IgD-negative memory B cell (primary cell): Measurements from ENCODE around the gene HERC2. TPM values are rescaled to one million over a fixed set of nuclear protein-coding genes. Genes with fewer than 3 reads are reported as not detected.
"Not testable (repeated sequence)": the region's sequence is repeated elsewhere in the genome, so short reads cannot be mapped to it uniquely, and the experiment has no call there.

ENCODE experiments used
- H3K27ac Mint-ChIP-seq, 3 donors: one replicate each; pipeline ENCODE4 v1.8.0; 2020 to 2022; ENCODE audit warnings: mild to moderate bottlenecking in 3 of 3, mixed read lengths in 3 of 3, moderate library complexity in 1 of 3
- H3K27me3 Mint-ChIP-seq: one replicate; pipeline ENCODE4 v1.8.0; 2021; ENCODE audit warnings: mixed read lengths
- H3K36me3 Mint-ChIP-seq: one replicate; pipeline ENCODE4 v1.8.0; 2020; ENCODE audit warnings: mild to moderate bottlenecking, mixed read lengths
- H3K4me1 Mint-ChIP-seq, 3 donors: one replicate each; pipeline ENCODE4 v1.8.0; 2020 to 2022; ENCODE audit warnings: mixed read lengths in 3 of 3, mild to moderate bottlenecking in 1 of 3
- H3K4me3 Mint-ChIP-seq, 4 donors: one replicate each; pipeline ENCODE4 v1.8.0; 2020 to 2022; ENCODE audit warnings: mild to moderate bottlenecking in 4 of 4, mixed read lengths in 4 of 4, moderate library complexity in 3 of 4
- H3K9me3 Mint-ChIP-seq, 3 donors: one replicate each; pipeline ENCODE4 v1.8.0; 2020 to 2021; ENCODE audit warnings: mixed read lengths in 3 of 3, mild to moderate bottlenecking in 1 of 3
- polyA plus RNA-seq: library from polyadenylated mRNA; unstranded; fragments of 300-500 nt; fragmentation: Illumina TruSeq; gene quantifications from one replicate; pipeline ENCODE4 v1.2.3, GENCODE V29; 2021

HERC2 gene
- polyA plus RNA-seq, 1 donor from 2014 or later = 7.8 TPM

DNA sequence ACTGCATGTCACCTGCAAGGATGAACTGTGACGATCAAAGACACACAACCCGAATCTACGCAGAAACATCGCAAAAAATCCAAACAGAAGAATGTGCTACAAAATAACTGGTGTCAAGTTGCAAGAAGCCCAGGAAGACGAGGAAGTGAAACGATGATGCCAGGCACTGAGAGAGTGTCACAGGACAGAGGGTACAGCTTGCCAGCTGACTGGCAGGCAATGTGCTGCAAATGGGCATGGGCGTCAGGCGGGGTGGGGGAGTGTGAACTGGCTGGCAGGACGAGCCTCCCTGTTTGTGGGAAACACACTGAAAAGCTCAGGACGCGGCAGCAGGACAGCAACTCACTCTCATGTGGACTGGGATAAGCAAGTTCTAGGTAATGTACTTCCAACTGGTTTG, 193.9 kb downstream of the HERC2 start:
- Mint-ChIP-seq H3K9me3 (no peaks in the 10 kb centered on the region), H3K27me3 (no peaks in the 10 kb centered on the region), H3K4me1 (peaks cover 10 to 22% (median 12%) of the 10 kb centered on the region in 3 donors), H3K27ac (peak overlapping the region in 1 of 3 donors; percentile 84), H3K4me3 (peak overlapping the region in 1 of 4 donors; percentile 12), H3K36me3 (peaks cover 9% of the 10 kb centered on the region)

DNA sequence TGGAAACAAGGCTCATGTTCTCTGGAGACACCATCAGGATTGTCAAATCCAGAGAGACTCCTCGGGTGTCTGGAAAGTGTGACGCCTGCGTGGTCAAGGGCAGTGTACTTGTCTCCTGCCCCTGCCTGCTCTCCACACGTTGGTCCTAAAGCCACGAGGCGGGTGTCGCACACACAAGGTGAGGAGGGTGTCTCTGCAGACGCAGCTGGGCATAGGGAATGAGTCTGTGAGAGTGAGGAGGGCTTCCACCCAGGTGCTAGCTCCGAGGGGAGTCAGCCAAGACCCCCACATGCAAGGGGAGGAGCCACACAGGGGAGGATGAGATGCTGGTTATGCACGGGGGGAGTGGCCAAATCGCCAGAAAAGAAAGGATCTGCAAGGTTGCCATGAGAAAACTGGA, 194.9 kb downstream of the HERC2 start:
- Mint-ChIP-seq H3K4me1 (peaks cover 10 to 22% (median 12%) of the 10 kb centered on the region in 3 donors), H3K4me3 (no peak overlapping the region), H3K9me3 (no peaks in the 10 kb centered on the region), H3K27ac (peak overlapping the region in 1 of 3 donors; percentile 73), H3K36me3 (peaks cover 12% of the 10 kb centered on the region), H3K27me3 (no peaks in the 10 kb centered on the region)

DNA sequence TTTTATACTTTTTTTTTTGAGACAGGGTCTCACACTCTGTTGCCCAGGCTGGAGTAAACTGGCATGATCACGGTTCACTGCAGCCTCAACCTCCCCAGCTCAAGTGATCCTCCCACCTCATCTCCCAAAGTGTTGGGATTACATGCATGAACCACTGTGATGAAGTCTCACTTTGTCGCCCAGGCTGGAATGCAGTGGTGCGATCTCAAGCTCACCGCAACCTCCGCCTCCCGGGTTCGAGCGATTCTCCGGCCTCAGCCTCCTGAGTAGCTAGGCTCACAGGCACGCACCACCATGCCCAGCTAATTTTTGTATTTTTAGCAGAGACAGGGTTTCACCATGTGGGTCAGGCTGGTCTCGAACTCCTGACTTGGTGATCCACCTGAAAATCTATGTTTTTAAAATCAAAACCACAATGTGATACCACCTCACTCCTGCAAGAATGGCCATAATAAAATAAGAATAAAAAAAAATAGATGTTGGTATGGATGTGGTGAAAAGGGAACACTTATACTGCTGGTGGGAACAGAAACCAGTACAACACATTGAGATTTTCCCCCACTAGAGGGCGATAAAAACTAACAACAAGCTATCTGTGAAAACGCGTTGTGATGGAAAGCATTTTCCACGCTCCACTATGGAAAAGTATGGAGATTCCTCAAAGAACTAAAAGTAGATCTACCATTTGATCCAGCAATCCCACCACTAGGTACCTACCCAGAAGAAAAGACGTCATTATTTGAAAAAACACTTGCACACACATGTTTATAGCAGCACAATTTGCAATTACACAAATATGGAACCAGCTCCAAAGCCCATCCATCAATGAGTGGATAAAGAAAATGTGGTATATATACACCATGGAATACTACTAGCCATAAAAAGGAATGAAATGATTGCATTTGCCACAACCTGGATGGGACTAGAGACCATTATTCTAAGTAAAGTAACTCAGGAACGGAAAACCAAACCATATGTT, 196.0 kb downstream of the HERC2 start:
- peaks cover 10 to 22% (median 12%) of the 10 kb centered on the region in 3 donors for H3K4me1 Mint-ChIP-seq

DNA sequence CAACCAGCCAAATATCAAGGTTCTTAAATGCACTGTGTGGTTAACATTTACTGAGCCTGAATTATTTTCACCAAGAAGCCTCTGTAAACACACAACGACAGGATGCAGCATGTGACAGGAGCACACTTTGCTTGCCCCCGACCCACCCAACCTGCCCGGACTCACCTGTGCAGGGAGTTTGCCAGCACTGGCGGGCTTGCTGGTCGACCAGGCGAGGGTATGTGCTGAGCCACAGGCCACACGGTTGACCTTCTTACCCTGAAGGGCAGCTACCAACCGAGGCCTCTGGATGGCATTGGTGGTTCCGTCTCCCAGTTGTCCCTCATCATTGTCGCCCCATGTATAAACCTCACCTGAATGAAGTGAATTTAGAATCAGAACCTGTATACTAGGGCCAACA, 197.1 kb downstream of the HERC2 start:
- no peak overlapping the region for H3K4me3 Mint-ChIP-seq
- H3K27me3 Mint-ChIP-seq = no peaks in the 10 kb centered on the region
- H3K4me1 Mint-ChIP-seq = peaks cover 10 to 22% (median 12%) of the 10 kb centered on the region in 3 donors
- no peaks in the 10 kb centered on the region for H3K9me3 Mint-ChIP-seq
- H3K36me3 Mint-ChIP-seq = peaks cover 12% of the 10 kb centered on the region
- no peak overlapping the region for H3K27ac Mint-ChIP-seq

More for the DNA sequence above, 196.0 kb downstream of the HERC2 start:
- no peaks in the 10 kb centered on the region for H3K9me3 Mint-ChIP-seq
- no peak overlapping the region for H3K4me3 Mint-ChIP-seq
- H3K27ac Mint-ChIP-seq = peak overlapping the region in 2 of 3 donors; percentile 53 to 65
- H3K27me3 Mint-ChIP-seq = no peaks in the 10 kb centered on the region
- peaks cover 12% of the 10 kb centered on the region for H3K36me3 Mint-ChIP-seq

DNA sequence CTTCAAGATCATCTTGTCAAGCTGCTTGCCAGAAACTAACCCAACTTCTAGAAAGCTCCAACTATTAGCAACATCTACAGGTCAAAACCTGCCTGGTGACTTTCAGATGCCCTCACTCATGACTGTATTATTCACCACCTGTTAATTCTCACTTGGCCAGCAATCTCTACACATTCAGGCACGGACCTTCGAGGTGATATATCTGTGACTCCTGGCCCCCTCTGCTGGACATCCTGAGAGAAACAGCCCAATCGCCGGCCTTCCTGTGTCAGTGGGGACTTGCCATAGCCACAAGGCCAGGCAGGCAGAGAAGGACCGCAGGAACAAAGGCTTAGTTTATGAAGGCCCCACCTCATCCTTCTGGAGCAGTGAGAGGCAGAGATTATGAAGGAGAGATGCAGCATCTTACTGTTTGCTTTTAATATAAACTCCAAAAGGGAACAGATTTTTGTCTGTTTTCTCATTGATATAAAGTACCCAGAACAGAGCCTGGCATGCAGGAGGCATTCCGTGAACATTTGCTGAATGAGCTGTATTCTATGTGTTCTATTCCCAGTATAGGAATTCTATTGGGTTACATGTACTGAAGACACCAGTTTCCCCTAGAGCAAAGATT, 198.5 kb downstream of the HERC2 start:
- Mint-ChIP-seq H3K4me3 (no peak overlapping the region), H3K9me3 (no peaks in the 10 kb centered on the region), H3K4me1 (peaks cover 10 to 19% (median 12%) of the 10 kb centered on the region in 3 donors), H3K27me3 (no peaks in the 10 kb centered on the region), H3K36me3 (peaks cover 10% of the 10 kb centered on the region), H3K27ac (peak overlapping the region in 1 of 3 donors; percentile 69)

DNA sequence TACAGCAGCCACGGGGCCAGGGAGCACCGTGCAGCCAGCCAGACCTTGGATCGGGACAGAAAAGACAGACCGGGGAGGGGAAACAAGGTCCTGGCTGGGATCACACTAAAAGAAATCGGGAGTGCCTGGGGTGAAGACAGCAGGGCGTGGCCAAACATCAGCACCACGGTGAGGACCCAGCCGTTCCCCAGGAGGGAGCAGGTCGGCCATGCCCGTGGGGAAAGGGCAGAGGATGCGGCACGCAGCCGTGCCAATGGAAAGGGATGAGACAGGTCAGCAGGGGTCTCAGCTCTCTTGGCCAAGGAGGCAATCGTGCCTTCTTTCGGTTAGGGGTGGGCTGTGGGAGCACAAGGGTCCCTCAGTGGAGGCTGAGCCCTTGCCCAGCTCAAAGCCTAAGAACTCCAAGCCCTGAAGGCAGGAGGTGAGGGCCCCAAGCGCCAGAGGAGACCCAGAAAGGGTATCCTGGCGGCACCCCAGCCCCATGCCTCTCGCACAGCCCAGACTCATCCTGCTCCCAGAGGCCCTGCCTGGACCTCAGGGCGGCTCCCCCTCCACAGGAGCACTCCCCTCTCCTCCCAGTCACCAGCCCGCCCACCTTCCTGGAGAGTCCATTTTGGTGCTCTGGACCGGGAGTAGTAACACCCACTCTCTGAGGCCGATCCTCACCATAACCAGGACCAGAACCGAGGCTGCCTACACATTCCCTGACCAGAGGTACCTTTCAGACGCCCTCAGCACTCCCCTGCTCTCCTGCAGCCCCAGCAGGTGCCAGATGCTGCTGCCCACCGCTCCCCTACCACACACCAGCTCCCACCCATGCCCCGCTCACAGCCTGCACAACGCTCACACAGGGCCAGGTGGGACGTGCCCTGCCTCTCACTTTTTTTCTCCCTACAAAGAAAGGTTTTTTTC, 199.7 kb downstream of the HERC2 start:
- Mint-ChIP-seq H3K27ac (no peak overlapping the region), H3K4me1 (peaks cover 5 to 8% (median 7%) of the 10 kb centered on the region in 3 donors), H3K27me3 (no peaks in the 10 kb centered on the region), H3K9me3 (no peaks in the 10 kb centered on the region), H3K36me3 (peaks cover 11% of the 10 kb centered on the region), H3K4me3 (no peak overlapping the region)

DNA sequence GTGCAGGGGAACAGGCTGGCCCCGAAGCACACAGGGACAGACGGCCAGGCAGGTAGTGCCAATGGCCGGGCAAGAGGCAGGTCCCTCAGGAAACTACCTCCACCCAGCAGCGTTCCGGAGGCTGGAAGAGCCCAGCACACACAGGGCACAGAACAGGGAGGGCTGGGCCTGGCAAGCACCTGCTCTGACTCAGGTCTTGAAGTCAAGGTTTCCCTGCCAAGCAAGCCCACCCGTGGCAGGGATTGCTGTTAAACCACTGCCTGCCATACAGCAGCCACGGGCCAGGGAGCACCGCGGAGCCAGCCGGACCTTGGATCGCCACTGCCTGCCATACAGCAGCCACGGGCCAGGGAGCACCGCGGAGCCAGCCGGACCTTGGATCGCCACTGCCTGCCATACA, 200.4 kb downstream of the HERC2 start:
- H3K4me3 Mint-ChIP-seq, H3K27ac Mint-ChIP-seq, H3K27me3 Mint-ChIP-seq, H3K4me1 Mint-ChIP-seq, H3K9me3 Mint-ChIP-seq: not testable (repeated sequence)
- peaks cover 11% of the 10 kb centered on the region for H3K36me3 Mint-ChIP-seq

DNA sequence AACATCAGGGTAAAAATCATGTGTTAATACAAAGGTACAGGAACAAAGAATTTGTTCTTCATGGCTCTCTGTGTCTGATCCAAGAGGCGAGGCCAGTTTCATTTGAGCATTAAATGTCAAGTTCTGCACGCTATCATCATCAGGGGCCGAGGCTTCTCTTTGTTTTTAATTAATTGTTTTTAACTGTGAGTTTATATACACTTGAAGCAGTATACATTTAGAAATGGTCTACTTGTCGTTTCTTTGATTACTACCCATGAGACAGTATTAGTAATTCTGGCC, 201.7 kb downstream of the HERC2 start:
- no peaks in the 10 kb centered on the region for H3K27me3 Mint-ChIP-seq
- peaks cover 14% of the 10 kb centered on the region for H3K36me3 Mint-ChIP-seq
- no peaks in the 10 kb centered on the region for H3K9me3 Mint-ChIP-seq
- no peak overlapping the region for H3K27ac Mint-ChIP-seq
- H3K4me1 Mint-ChIP-seq = peaks cover 4% of the 10 kb centered on the region in 3 donors
- no peak overlapping the region for H3K4me3 Mint-ChIP-seq

DNA sequence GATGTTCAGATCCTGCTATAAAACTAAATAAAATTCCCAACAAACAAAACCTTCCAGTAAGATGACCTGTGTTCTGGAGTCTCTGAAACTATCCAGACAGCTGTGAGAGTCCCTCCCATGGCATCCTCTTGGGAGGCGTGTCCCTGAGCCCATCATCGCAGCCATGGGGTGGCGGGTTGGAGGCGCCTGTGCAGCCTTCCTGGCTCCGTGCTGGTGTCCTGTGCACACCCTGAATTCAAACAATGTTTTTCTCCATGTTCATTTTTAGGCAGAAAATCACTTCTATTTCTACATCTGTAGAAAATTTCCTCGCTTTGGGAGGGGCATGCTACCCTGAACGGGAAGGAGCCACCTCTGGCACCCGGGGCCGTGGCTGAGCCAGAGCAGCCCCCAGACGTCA, 203.4 kb downstream of the HERC2 start:
- Mint-ChIP-seq H3K4me3 (no peak overlapping the region), H3K27ac (no peak overlapping the region), H3K4me1 (peaks cover 2 to 3% (median 3%) of the 10 kb centered on the region in 3 donors), H3K27me3 (no peaks in the 10 kb centered on the region), H3K36me3 (peaks cover 11% of the 10 kb centered on the region), H3K9me3 (no peaks in the 10 kb centered on the region)

DNA sequence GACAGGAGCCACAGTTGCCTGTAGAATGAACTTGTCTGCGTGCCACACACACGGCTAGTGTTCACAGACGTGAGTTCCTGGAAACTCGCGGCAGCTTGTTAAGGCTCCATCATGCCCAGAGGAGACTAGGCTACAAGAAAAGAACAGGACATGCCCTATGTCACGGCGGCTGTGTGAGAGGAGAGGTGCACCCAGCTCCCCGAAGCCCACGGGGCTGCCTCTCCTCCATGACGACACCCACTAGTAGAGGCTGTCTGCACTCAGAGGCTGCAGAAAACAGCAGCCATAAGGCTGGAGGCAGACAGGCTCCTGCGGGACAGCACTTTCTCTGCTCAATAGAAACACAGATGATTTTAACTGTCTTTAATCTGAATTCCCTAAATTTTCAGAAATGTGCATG, 203.9 kb downstream of the HERC2 start:
- H3K36me3 Mint-ChIP-seq = peaks cover 10% of the 10 kb centered on the region

DNA sequence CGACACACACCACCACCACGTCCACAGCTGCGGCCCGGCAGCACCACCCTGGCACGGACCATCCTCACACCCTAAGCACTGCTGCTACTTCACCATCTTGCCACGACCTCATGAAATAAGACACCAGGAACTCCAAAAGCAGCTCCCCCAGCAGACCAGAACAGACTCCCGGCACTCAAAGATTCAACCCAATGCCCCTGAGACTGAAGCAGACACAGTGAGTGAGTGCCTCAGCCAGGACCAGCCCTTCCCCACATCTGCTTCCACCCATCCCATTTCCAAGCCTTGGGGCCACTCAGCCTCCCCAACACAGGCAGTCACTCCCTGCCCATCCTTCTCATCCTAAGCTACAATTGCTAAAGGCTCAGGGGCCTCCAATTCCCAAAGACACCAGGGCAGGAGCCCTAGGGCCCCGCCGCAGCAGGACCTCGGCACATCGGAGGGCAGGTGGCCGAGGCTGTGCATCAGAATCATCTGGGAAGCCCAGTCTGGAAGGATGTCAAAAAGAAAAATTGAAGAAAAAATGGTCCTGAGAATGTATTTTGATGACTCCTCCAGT, 204.5 kb downstream of the HERC2 start:
- H3K9me3 Mint-ChIP-seq = no peaks in the 10 kb centered on the region
- H3K27ac Mint-ChIP-seq = peak overlapping the region in 2 of 3 donors; percentile 62 to 76
- H3K4me1 Mint-ChIP-seq = no peaks in the 10 kb centered on the region
- H3K36me3 Mint-ChIP-seq = peaks cover 7% of the 10 kb centered on the region
- H3K27me3 Mint-ChIP-seq = no peaks in the 10 kb centered on the region
- H3K4me3 Mint-ChIP-seq = no peak overlapping the region

More for the DNA sequence above, 203.9 kb downstream of the HERC2 start:
- Mint-ChIP-seq H3K4me1 (no peaks in the 10 kb centered on the region), H3K9me3 (no peaks in the 10 kb centered on the region), H3K4me3 (no peak overlapping the region), H3K27ac (peak overlapping the region in 1 of 3 donors; percentile 62), H3K27me3 (no peaks in the 10 kb centered on the region)

DNA sequence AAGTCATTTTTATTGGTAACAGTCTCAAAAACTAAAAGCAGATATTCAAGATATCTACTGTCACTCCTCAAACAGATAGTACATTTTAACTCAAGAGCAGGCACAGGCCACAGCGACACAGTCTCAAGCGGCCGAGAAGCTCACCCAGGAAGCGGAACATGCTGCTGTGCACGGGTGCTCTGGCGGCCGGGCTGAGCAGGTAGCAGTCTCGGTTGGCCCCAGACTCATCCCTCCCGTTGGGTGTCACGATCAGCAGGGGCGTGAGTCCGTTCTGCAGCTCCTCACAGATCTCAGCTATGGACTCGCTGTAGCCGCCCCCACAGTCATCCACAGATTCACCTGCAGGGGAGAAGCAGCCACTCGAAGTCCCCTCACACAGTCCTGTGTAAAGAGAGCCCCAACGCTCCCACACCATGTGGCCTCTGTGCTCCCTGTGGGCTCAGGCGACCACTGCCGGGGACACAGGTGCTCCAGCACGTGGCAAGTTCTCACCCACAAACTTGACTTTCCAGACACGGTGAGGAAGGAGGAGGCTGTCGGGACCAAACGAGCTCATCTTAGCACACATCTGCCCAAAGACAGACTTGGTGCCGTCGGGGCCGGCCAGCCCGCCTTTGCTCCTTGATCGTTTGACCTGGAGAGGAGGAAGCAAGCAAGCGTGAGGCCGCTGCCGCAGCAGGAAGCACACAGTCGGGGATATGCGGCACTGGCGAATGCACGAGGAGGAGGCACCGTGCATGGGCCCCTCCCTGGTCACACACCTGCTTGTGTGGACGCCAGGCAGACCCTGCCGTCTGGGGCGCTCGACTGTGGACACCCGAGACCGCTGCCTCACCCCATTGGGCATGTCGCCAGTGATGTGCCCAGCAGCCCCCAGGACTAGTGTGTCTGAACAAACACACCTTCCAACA, 205.2 kb downstream of the HERC2 start:
- H3K9me3 Mint-ChIP-seq = no peaks in the 10 kb centered on the region
- no peaks in the 10 kb centered on the region for H3K27me3 Mint-ChIP-seq
- H3K27ac Mint-ChIP-seq = no peak overlapping the region
- H3K36me3 Mint-ChIP-seq = peaks cover 12% of the 10 kb centered on the region
- H3K4me3 Mint-ChIP-seq = no peak overlapping the region
- no peaks in the 10 kb centered on the region for H3K4me1 Mint-ChIP-seq

DNA sequence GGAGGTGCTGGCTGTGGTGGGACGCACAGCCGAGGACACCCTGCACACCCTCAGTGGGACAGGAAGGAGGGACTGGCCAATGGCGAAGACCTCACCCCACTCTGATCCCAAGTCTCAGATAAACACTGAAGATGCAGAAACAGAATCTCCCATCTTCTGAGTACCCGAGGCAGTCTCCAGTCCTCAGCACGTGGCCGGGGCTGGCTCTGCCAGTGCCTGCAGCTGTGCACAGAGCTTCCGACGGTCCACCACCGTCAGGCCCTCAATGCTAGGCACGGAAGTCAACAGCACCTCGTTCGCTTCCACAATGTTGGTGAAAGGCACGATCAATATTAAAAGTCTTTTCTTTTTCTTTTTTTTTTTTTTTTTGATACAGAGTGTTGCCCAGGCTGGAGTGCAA, 206.1 kb downstream of the HERC2 start:
- Mint-ChIP-seq H3K27me3 (no peaks in the 10 kb centered on the region), H3K27ac (no peak overlapping the region), H3K4me1 (no peaks in the 10 kb centered on the region), H3K9me3 (no peaks in the 10 kb centered on the region), H3K36me3 (peaks cover 18% of the 10 kb centered on the region), H3K4me3 (no peak overlapping the region)
